GM12875 (cell line): ENCODE data around the gene TNIP3.

Experiments
- H3K4me3 ChIP-seq: one replicate; pipeline ENCODE4 v1.5.1; 2011; ENCODE audit warnings: low read depth, low read length, control low read depth
- CTCF ChIP-seq: IDR thresholded peaks from 2 replicates; pipeline ENCODE4 v1.5.1; 2011; ENCODE audit warnings: low read depth, mild to moderate bottlenecking, control low read depth, inconsistent platforms, low read length, moderate library complexity, borderline replicate concordance; ENCODE audit not compliant: insufficient read depth

The TNIP3 gene

DNA sequence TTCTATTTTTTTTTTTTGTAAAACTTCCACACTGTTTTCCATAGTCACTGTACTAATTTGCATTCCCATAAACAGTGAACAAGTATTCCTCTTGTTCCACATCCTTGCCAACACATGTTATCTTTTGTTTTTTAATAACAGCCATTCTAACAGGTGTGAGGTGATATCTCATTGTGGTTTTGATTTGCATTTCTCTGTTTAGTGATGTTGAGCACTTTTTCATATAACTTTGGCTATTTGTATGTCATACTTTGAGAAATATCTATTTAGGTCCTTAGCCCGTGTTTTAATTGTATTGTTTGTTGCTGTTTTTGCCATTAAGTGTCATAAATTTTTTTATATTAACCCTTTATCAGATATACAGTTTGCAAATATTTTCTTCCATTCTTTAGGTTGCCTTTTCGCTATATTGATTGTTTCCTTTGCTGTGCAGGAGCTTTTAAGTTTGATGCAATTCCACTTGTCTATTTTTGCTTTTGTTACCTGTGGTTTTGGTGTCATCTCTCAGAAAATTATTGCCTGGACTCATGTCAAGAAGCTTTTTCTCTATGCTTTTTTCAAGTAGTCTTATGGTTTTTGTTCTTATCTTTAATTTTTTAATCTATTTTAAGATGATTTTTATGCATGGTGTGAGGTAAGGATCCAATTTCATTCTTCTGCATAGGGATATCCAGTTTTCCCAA is 63.9 kb downstream of the TNIP3 start:
- no peak overlapping the region for H3K4me3 ChIP-seq
- no peak for TF ChIP-seq CTCF

DNA sequence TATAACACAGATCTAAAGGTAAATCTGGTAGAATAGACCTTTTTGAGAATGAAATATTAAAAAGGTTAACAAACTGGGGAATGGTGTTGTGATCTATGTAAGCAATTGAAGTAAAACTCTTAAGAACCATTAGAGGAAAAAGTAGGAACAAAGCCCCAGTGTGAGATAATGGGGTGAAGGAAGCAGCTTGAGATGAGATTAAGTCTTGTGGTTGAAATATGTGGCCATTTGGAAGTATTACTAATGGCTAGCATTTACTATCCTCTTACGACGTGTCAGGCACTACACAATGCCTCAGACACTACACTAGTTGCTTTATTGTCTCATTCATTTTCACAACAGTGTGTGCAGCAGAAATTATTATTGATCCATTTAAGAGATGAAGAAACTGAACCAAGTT is 65.9 kb downstream of the TNIP3 start:
- no peak for TF ChIP-seq CTCF
- H3K4me3 ChIP-seq, result no peak overlapping the region

- TF ChIP-seq CTCF, result no peak
- no peak overlapping the region for H3K4me3 ChIP-seq
Measured at GRCh38 chr4:121096629-121097028, 67.5 kb downstream of the TNIP3 start.

- no peak overlapping the region for H3K4me3 ChIP-seq
- TF ChIP-seq CTCF, result no peak
Measured at GRCh38 chr4:121096191-121096590, 67.9 kb downstream of the TNIP3 start.

- TF ChIP-seq CTCF, result no peak
Measured at GRCh38 chr4:121094297-121094966, 69.7 kb downstream of the TNIP3 start.

GRCh38 chr4:121093261-121093660 is 70.9 kb downstream of the TNIP3 start:
- H3K4me3 ChIP-seq, result no peak overlapping the region
- no peak for TF ChIP-seq CTCF

More at GRCh38 chr4:121094297-121094966, 69.7 kb downstream of the TNIP3 start:
- H3K4me3 ChIP-seq, result no peak overlapping the region

GRCh38 chr4:121091941-121092340 is 72.2 kb downstream of the TNIP3 start:
- H3K4me3 ChIP-seq, result no peak overlapping the region
- TF ChIP-seq CTCF, result no peak
